CD4-positive, alpha-beta memory T cell (primary cell): Measurements from ENCODE around the gene ST6GALNAC3. TPM values are rescaled to one million over a fixed set of nuclear protein-coding genes. Genes with fewer than 3 reads are reported as not detected.

ENCODE experiments used
- CTCF ChIA-PET: fragments of 350-600 bp; sonication (Branson Sonifier 250); formaldehyde crosslinking; loops from one replicate; lab custom pipeline; 2021; ENCODE audit warnings: inconsistent platforms; ENCODE audit not compliant: partially characterized antibody; lab: Charles Lee
- POLR2A ChIA-PET: fragments of 350-600 bp; sonication (Branson Sonifier 250); formaldehyde crosslinking; loops from one replicate; lab custom pipeline; 2021; ENCODE audit not compliant: partially characterized antibody; lab: Charles Lee
- DNase-seq, 5 donors: peaks; one replicate each; pipeline versions ENCODE4 v3.0.0 to v3.0.0-alpha.2; 2020 to 2022; ENCODE audit warnings: mixed read lengths in 1 of 5
- H3K27ac ChIP-seq: one replicate; pipeline ENCODE4 v1.7.0; 2013; ENCODE audit warnings: low read depth, low read length
- H3K27me3 ChIP-seq: 2 replicates; pipeline ENCODE4 v1.7.0; 2013; ENCODE audit warnings: mild to moderate bottlenecking, low read length, moderate library complexity; ENCODE audit not compliant: insufficient read depth
- H3K36me3 ChIP-seq: 2 replicates; pipeline ENCODE4 v1.7.0; 2013; ENCODE audit warnings: mild to moderate bottlenecking, low read length, moderate library complexity; ENCODE audit not compliant: insufficient read depth
- H3K4me1 ChIP-seq: 2 replicates; pipeline ENCODE4 v1.7.0; 2013; ENCODE audit warnings: mild to moderate bottlenecking, low read length, moderate library complexity; ENCODE audit not compliant: insufficient read depth
- H3K4me3 ChIP-seq, 2 donors: one replicate each; pipeline ENCODE4 v1.7.0; 2013; ENCODE audit warnings: low read length in 2 of 2, mild to moderate bottlenecking in 1 of 2
- H3K9me3 ChIP-seq, 2 donors: one replicate each; pipeline ENCODE4 v1.7.0; 2013; ENCODE audit warnings: low read length in 2 of 2, control low read depth in 1 of 2; ENCODE audit not compliant: control insufficient read depth in 1 of 2
- H3K27ac Mint-ChIP-seq, 7 donors: one replicate each; pipeline ENCODE4 v1.8.0; 2020 to 2021; ENCODE audit warnings: mixed read lengths in 7 of 7, mild to moderate bottlenecking in 6 of 7, inconsistent platforms in 3 of 7, moderate library complexity in 3 of 7
- H3K27me3 Mint-ChIP-seq, 2 donors: one replicate each; pipeline ENCODE4 v1.8.0; 2020 to 2021; ENCODE audit warnings: mixed read lengths in 2 of 2
- H3K36me3 Mint-ChIP-seq, 2 donors: one replicate each; pipeline ENCODE4 v1.8.0; 2020 to 2021; ENCODE audit warnings: mixed read lengths in 2 of 2, inconsistent platforms in 1 of 2, mild to moderate bottlenecking in 1 of 2
- H3K4me1 Mint-ChIP-seq, 4 donors: one replicate each; pipeline ENCODE4 v1.8.0; 2020 to 2021; ENCODE audit warnings: mixed read lengths in 4 of 4, mild to moderate bottlenecking in 1 of 4
- H3K4me3 Mint-ChIP-seq, 8 donors: one replicate each; pipeline ENCODE4 v1.8.0; 2020 to 2021; ENCODE audit warnings: mixed read lengths in 8 of 8, mild to moderate bottlenecking in 7 of 8, moderate library complexity in 6 of 8, inconsistent platforms in 3 of 8
- H3K9me3 Mint-ChIP-seq, 8 donors: one replicate each; pipeline ENCODE4 v1.8.0; 2020 to 2021; ENCODE audit warnings: mixed read lengths in 8 of 8, mild to moderate bottlenecking in 5 of 8, inconsistent platforms in 3 of 8, moderate library complexity in 1 of 8
- intact Hi-C: fragments of 100-400 bp; cut with micrococcal nuclease; formaldehyde crosslinking; loops from one replicate; pipeline ENCODE4 v1.15.1; 2023
- polyA plus RNA-seq, 2 donors: library from polyadenylated mRNA; unstranded; fragments of 300-500 nt; fragmentation: Illumina TruSeq; gene quantifications; one replicate each; pipeline ENCODE4 v1.2.3, GENCODE V29; 2021
- total RNA-seq, 2 experiments: library from RNA; stranded (reverse); gene quantifications; one replicate each; pipeline ENCODE4 v1.2.3, GENCODE V29; 2021

ST6GALNAC3 gene
- total and polyA plus RNA-seq, 4 experiments from 2014 or later: 0.47 to 1.2 (median 1.1) TPM; not detected in 1

GRCh38 chr1:76585980-76586674 is 511.6 kb downstream of the ST6GALNAC3 start:
- Histone ChIP-seq H3K4me3 (no peak overlapping the region), H3K27ac (no peak overlapping the region), H3K4me1 (no peaks in the 10 kb centered on the region), H3K9me3 (no peaks in the 10 kb centered on the region), H3K36me3 (no peaks in the 10 kb centered on the region), H3K27me3 (no peaks in the 10 kb centered on the region)
- peaks cover 0 to 6% of the 10 kb centered on the region in 2 donors for H3K27me3 Mint-ChIP-seq
- H3K4me1 Mint-ChIP-seq: no peaks in the 10 kb centered on the region
- ChIA-PET POLR2A (no interaction called here), CTCF (no interaction called here)
- no peak for DNase-seq
- H3K36me3 Mint-ChIP-seq: no peaks in the 10 kb centered on the region
- no peak overlapping the region for H3K27ac Mint-ChIP-seq
- intact Hi-C loops: no loop called here
- H3K4me3 Mint-ChIP-seq: no peak overlapping the region
- no peaks in the 10 kb centered on the region for H3K9me3 Mint-ChIP-seq

GRCh38 chr1:76587212-76587611 is 512.7 kb downstream of the ST6GALNAC3 start:
- no peaks in the 10 kb centered on the region for H3K9me3 Mint-ChIP-seq
- H3K36me3 ChIP-seq: no peaks in the 10 kb centered on the region
- POLR2A ChIA-PET: no interaction called here
- H3K4me1 ChIP-seq: no peaks in the 10 kb centered on the region
- H3K4me1 Mint-ChIP-seq: no peaks in the 10 kb centered on the region
- H3K9me3 ChIP-seq: no peaks in the 10 kb centered on the region
- no peaks in the 10 kb centered on the region for H3K27me3 ChIP-seq
- no peak overlapping the region for H3K27ac Mint-ChIP-seq
- intact Hi-C loops: no loop called here
- no peak overlapping the region for H3K27ac ChIP-seq
- H3K4me3 ChIP-seq: no peak overlapping the region
- no peak overlapping the region for H3K4me3 Mint-ChIP-seq
- no peaks in the 10 kb centered on the region for H3K36me3 Mint-ChIP-seq
- CTCF ChIA-PET: no interaction called here
- no peak for DNase-seq
- H3K27me3 Mint-ChIP-seq: peaks cover 0 to 6% of the 10 kb centered on the region in 2 donors

- Mint-ChIP-seq H3K9me3 (peaks cover 0 to 4% (median 1%) of the 10 kb centered on the region in 8 donors), H3K4me1 (no peaks in the 10 kb centered on the region), H3K4me3 (no peak overlapping the region), H3K36me3 (no peaks in the 10 kb centered on the region), H3K27me3 (peaks cover 0 to 6% of the 10 kb centered on the region in 2 donors), H3K27ac (no peak overlapping the region)
- Histone ChIP-seq H3K4me1 (no peaks in the 10 kb centered on the region), H3K27me3 (no peaks in the 10 kb centered on the region), H3K36me3 (no peaks in the 10 kb centered on the region), H3K4me3 (no peak overlapping the region), H3K27ac (no peak overlapping the region), H3K9me3 (no peaks in the 10 kb centered on the region)
- CTCF ChIA-PET: no interaction called here
- intact Hi-C loops: no loop called here
- no peak for DNase-seq
- POLR2A ChIA-PET: no interaction called here
Observed at GRCh38 chr1:76591461-76591860, 516.9 kb downstream of the ST6GALNAC3 start.

GRCh38 chr1:76591963-76592362 is 517.4 kb downstream of the ST6GALNAC3 start:
- no peak overlapping the region for H3K4me3 ChIP-seq
- H3K36me3 Mint-ChIP-seq: no peaks in the 10 kb centered on the region
- H3K27ac Mint-ChIP-seq: no peak overlapping the region
- peaks cover 0 to 4% of the 10 kb centered on the region in 2 donors for H3K27me3 Mint-ChIP-seq
- H3K9me3 ChIP-seq: no peaks in the 10 kb centered on the region
- H3K9me3 Mint-ChIP-seq: peaks cover 0 to 7% (median 1%) of the 10 kb centered on the region in 8 donors
- DNase-seq: no peak
- H3K36me3 ChIP-seq: no peaks in the 10 kb centered on the region
- H3K4me1 ChIP-seq: no peaks in the 10 kb centered on the region
- H3K4me1 Mint-ChIP-seq: no peaks in the 10 kb centered on the region
- ChIA-PET POLR2A (no interaction called here), CTCF (no interaction called here)
- H3K27ac ChIP-seq: no peak overlapping the region
- no peak overlapping the region for H3K4me3 Mint-ChIP-seq
- intact Hi-C loops: no loop called here
- no peaks in the 10 kb centered on the region for H3K27me3 ChIP-seq

GRCh38 chr1:76593141-76593540 is 518.6 kb downstream of the ST6GALNAC3 start:
- H3K36me3 Mint-ChIP-seq: no peaks in the 10 kb centered on the region
- no peak overlapping the region for H3K4me3 Mint-ChIP-seq
- intact Hi-C loops: no loop called here
- Histone ChIP-seq H3K4me3 (no peak overlapping the region), H3K27me3 (no peaks in the 10 kb centered on the region), H3K4me1 (no peaks in the 10 kb centered on the region), H3K9me3 (no peaks in the 10 kb centered on the region), H3K36me3 (no peaks in the 10 kb centered on the region), H3K27ac (no peak overlapping the region)
- ChIA-PET POLR2A (no interaction called here), CTCF (no interaction called here)
- no peaks in the 10 kb centered on the region for H3K4me1 Mint-ChIP-seq
- peaks cover 0 to 7% (median 1%) of the 10 kb centered on the region in 8 donors for H3K9me3 Mint-ChIP-seq
- H3K27ac Mint-ChIP-seq: no peak overlapping the region
- DNase-seq: no peak
- peaks cover 0 to 3% of the 10 kb centered on the region in 2 donors for H3K27me3 Mint-ChIP-seq

GRCh38 chr1:76593618-76594017 is 519.1 kb downstream of the ST6GALNAC3 start:
- H3K4me1 ChIP-seq: no peaks in the 10 kb centered on the region
- no peaks in the 10 kb centered on the region for H3K27me3 ChIP-seq
- H3K27me3 Mint-ChIP-seq: peaks cover 0 to 3% of the 10 kb centered on the region in 2 donors
- no peaks in the 10 kb centered on the region for H3K4me1 Mint-ChIP-seq
- POLR2A ChIA-PET: no interaction called here
- DNase-seq: no peak
- H3K36me3 Mint-ChIP-seq: no peaks in the 10 kb centered on the region
- peaks cover 0 to 7% (median 1%) of the 10 kb centered on the region in 8 donors for H3K9me3 Mint-ChIP-seq
- no peaks in the 10 kb centered on the region for H3K9me3 ChIP-seq
- no peak overlapping the region for H3K4me3 Mint-ChIP-seq
- CTCF ChIA-PET: no interaction called here
- no peak overlapping the region for H3K27ac ChIP-seq
- H3K4me3 ChIP-seq: no peak overlapping the region
- no peak overlapping the region for H3K27ac Mint-ChIP-seq
- H3K36me3 ChIP-seq: no peaks in the 10 kb centered on the region
- intact Hi-C loops: no loop called here

GRCh38 chr1:76595024-76595423 is 520.5 kb downstream of the ST6GALNAC3 start:
- POLR2A ChIA-PET: no interaction called here
- no peaks in the 10 kb centered on the region for H3K4me1 Mint-ChIP-seq
- no peaks in the 10 kb centered on the region for H3K36me3 ChIP-seq
- no peak overlapping the region for H3K27ac Mint-ChIP-seq
- no peaks in the 10 kb centered on the region for H3K4me1 ChIP-seq
- H3K36me3 Mint-ChIP-seq: no peaks in the 10 kb centered on the region
- CTCF ChIA-PET: no interaction called here
- no peaks in the 10 kb centered on the region for H3K27me3 ChIP-seq
- H3K9me3 ChIP-seq: no peaks in the 10 kb centered on the region
- no peak overlapping the region for H3K27ac ChIP-seq
- DNase-seq: no peak
- peaks cover 0 to 7% (median 1%) of the 10 kb centered on the region in 8 donors for H3K9me3 Mint-ChIP-seq
- intact Hi-C loops: no loop called here
- no peak overlapping the region for H3K4me3 ChIP-seq
- H3K27me3 Mint-ChIP-seq: peaks cover 0 to 3% of the 10 kb centered on the region in 2 donors
- no peak overlapping the region for H3K4me3 Mint-ChIP-seq
